Spleen (tissue), 10 donors: ENCODE results near the gene POU2F1. TPM values are rescaled to one million over a fixed set of nuclear protein-coding genes. Genes with fewer than 3 reads are reported as not detected.

ENCODE experiments used
- polyA plus RNA-seq, 3 donors: library from polyadenylated mRNA; stranded (reverse); fragments of 200-250 nt; gene quantifications; one replicate each; pipeline ENCODE4 v1.2.1, GENCODE V29; 2013
- total RNA-seq, 7 donors: library from RNA; depleted of rRNA in 3 of 7; stranded (reverse); fragments of >200 nt in 3 of 7; fragmentation: NEBNext Ultra II Directional in 4 of 7; extraction: Animal tissue kit (Norgen Biotek cat#: 25700) in 4 of 7; gene quantifications; one replicate each; pipeline versions ENCODE4 v1.1.0 to v1.2.1, GENCODE V29; 2016 to 2021
- donor health status: healthy with polysubstance abuse.
- donor health status: DM: no; HTN: no; CAD: no; lungs with moderate emphysema.
- donor health status: DM: no; HTN: no; CAD: no.
- donor health status: Bipolar disorder and iron deficiency.
- donor health status: healthy.
- donor health status: DM: no; HTN: no; CAD: no.
- donor health status: DM: yes; HTN: yes; CAD: no.

POU2F1 gene
- total and polyA plus RNA-seq, 10 donors: 1.8 to 60.3 (median 27.4) TPM

Other genes with a start within 250 kb of the POU2F1 start
- 1 to 10 TPM in 1 of 7 donors, under 1 TPM in 6; 0.17 to 1.4 (median 0.41) TPM for gene ILDR2, start 245.3 kb upstream of the POU2F1 start, total RNA-seq
- gene ILDR2, start 245.3 kb upstream of the POU2F1 start, polyA plus RNA-seq: under 1 TPM; under 0.01 to 0.13 (median 0.05) TPM
- not detected for gene MAEL, start 231.6 kb upstream of the POU2F1 start, total RNA-seq
- gene MAEL, start 231.6 kb upstream of the POU2F1 start, polyA plus RNA-seq: under 1 TPM in 1 of 3 donors, not detected in 2; 0.05 TPM
- gene GPA33, start 130.5 kb upstream of the POU2F1 start, total RNA-seq: 1 to 10 TPM in 4 of 7 donors, under 1 TPM in 3; 0.54 to 1.4 (median 1.0) TPM
- gene GPA33, start 130.5 kb upstream of the POU2F1 start, polyA plus RNA-seq: under 1 TPM; 0.07 to 0.85 (median 0.16) TPM
- not detected for gene STYXL2, start 126.8 kb upstream of the POU2F1 start, total RNA-seq
- not detected for gene STYXL2, start 126.8 kb upstream of the POU2F1 start, polyA plus RNA-seq